ENCODE measurements around the gene USP43. TPM values are rescaled to one million over a fixed set of nuclear protein-coding genes. Genes with fewer than 3 reads are reported as not detected.

Gene USP43
- total and polyA plus RNA-seq, 10 of the 15 experiments (the other 5 are each of a cell fraction or from before 2014, with no cell fraction given): 0.94 TPM; not detected in 9

- Histone ChIP-seq H3K4me1 (ENCODE audit: control insufficient read depth, insufficient read depth, low read length) (no peaks in the 10 kb centered on the region), H3K27ac (ENCODE audit: control insufficient read depth, insufficient read depth) (no peak overlapping the region), H3K36me3 (ENCODE audit: control insufficient read depth in 2 of 2, insufficient read depth in 2 of 2, low read length in 1 of 2) (no peaks in the 10 kb centered on the region), H3K9ac (ENCODE audit: control insufficient read depth, insufficient read depth, low read length) (no peak overlapping the region), H3K4me3 (no peak overlapping the region), H3K4me2 (ENCODE audit: control insufficient read depth, insufficient read depth) (no peak overlapping the region), H2AFZ (ENCODE audit: control insufficient read depth, low read depth, low read length) (no peak overlapping the region), H3K9me3 (replicated peaks; ENCODE audit: control insufficient read depth, insufficient read depth, low read length) (no peaks in the 10 kb centered on the region), H3K79me2 (ENCODE audit: control insufficient read depth, insufficient read depth, low read length) (no peaks in the 10 kb centered on the region), H3K27me3 (replicated peaks in 1 of 2; ENCODE audit: control insufficient read depth in 2 of 2, insufficient read depth in 2 of 2, low read length in 1 of 2) (no peaks in the 10 kb centered on the region), H4K20me1 (ENCODE audit: control insufficient read depth, insufficient read depth) (no peaks in the 10 kb centered on the region)
- WGBS (ENCODE audit: insufficient coverage, insufficient replicate concordance, low lambda C conversion rate, missing lambda C conversion rate): 2% methylated on average over 3 of the region's 3 CpGs
- BruUV-seq (replicated peaks): no TSS peak
- ChIA-PET POLR2A (no interaction called here), SMC1A (ENCODE audit: uncharacterized antibody, unreplicated experiment) (no interaction called here), CTCF (interaction anchor here (1.4 to 1.5 kb wide), 2 partner anchors 11 to 13 kb away, joined by 5 read pairs; no protein-coding TSS in a partner anchor), RAD21 (ENCODE audit: unreplicated experiment) (no interaction called here)
- in situ Hi-C loops (cut with MboI) (no loop called here), intact Hi-C loops (cut with micrococcal nuclease; ENCODE audit: unreplicated experiment) (no loop called here)
- DNase-seq (ENCODE audit: low read depth, low spot score): no peak
- no peak for ATAC-seq
- no peak for FAIRE-seq
- TF ChIP-seq STAT1 (conservative IDR thresholded peaks at IDR 0.05) (no peak), TBL1XR1 (IDR thresholded peaks at IDR 0.05; ENCODE audit: low read depth, low read length) (no peak), RELB (IDR thresholded peaks at IDR 0.05; ENCODE audit: low read depth) (no peak), NKRF (conservative IDR thresholded peaks at IDR 0.05) (no peak), ZBTB4 (CRISPR knock-in tag; IDR thresholded peaks at IDR 0.05) (no peak), HSF1 (IDR thresholded peaks at IDR 0.05; ENCODE audit: low read depth, low read length) (no peak), KAT2A (conservative IDR thresholded peaks at IDR 0.05; ENCODE audit: control insufficient read depth, low read depth, low read length) (no peak), ZNF217 (IDR thresholded peaks at IDR 0.05) (no peak), ZSCAN29 (IDR thresholded peaks at IDR 0.05) (no peak), POLR2AphosphoS5 (IDR thresholded peaks at IDR 0.05; ENCODE audit: low read length) (no peak), BCLAF1 (IDR thresholded peaks at IDR 0.05) (no peak), SREBF1 (IDR thresholded peaks at IDR 0.05; ENCODE audit: low read length) (no peak), CHD1 (IDR thresholded peaks at IDR 0.05; ENCODE audit: low read depth, low read length) (no peak), NFXL1 (IDR thresholded peaks at IDR 0.05; ENCODE audit: borderline replicate concordance) (no peak)
These were observed 109.8 kb downstream of the USP43 start for GRCh38 chr17:9755083-9755482.
